Adrenal gland (tissue), 12 donors: ENCODE results near the gene MAST2. TPM values are rescaled to one million over a fixed set of nuclear protein-coding genes. Genes with fewer than 3 reads are reported as not detected.
"Not testable (repeated sequence)": the region's sequence is repeated elsewhere in the genome, so short reads cannot be mapped to it uniquely, and the experiment has no call there.

ENCODE experiments used
- DNase-seq, 7 donors: peaks; one replicate each; pipeline ENCODE4 v3.0.0-alpha.2; 2019 to 2020
- H3K27ac ChIP-seq, 5 donors: fragments of 200-600 bp; sonication (generic) in 4 of 5; 1 replicate in 3 of 5; 2 replicates in 2 of 5; pipeline versions ENCODE4 v1.5.1 to v1.8.0; 2016 to 2020; ENCODE audit warnings: mild to moderate bottlenecking in 1 of 5
- H3K27me3 ChIP-seq: fragments of 200-600 bp; 2 replicates; pipeline ENCODE4 v1.8.0; 2021
- H3K36me3 ChIP-seq, 2 donors: fragments of 200-600 bp; replicated peaks in 1 of 2; 1 replicate in 1 of 2; 2 replicates in 1 of 2; pipeline versions ENCODE4 v1.5.1 to v1.8.0; 2018 to 2022
- H3K4me1 ChIP-seq, 2 donors: fragments of 200-600 bp; replicated peaks in 1 of 2; 1 replicate in 1 of 2; 2 replicates in 1 of 2; pipeline versions ENCODE4 v1.5.1 to v1.8.0; 2018 to 2021
- H3K4me3 ChIP-seq, 4 donors: fragments of 200-600 bp; sonication (generic) in 3 of 4; one replicate each; pipeline ENCODE4 v1.5.1; 2016 to 2018
- H3K9me3 ChIP-seq, 3 donors: fragments of 200-600 bp; sonication (generic) in 1 of 3; replicated peaks in 1 of 3; 1 replicate in 2 of 3; 2 replicates in 1 of 3; pipeline versions ENCODE4 v1.5.1 to v1.8.0; 2016 to 2021
- POLR2A ChIP-seq, 2 donors: fragments of 450-650 bp; IDR thresholded peaks; one replicate each; pipeline ENCODE4 v1.6.1; 2017; ENCODE audit warnings: antibody characterized with exemption in 2 of 2, mild to moderate bottlenecking in 2 of 2, moderate library complexity in 1 of 2
- WGBS, 4 donors: extraction: QIAGEN DNeasy Blood & Tissue Kit in 2 of 4; methylation state at CpG; one replicate each; pipeline versions ENCODE4 v1.1.5 to v1.1.7; 2013 to 2017; 5-methylcytosine and 5-hydroxymethylcytosine counted together
- intact Hi-C, 2 donors: fragments of 100-400 bp; cut with DNase I; formaldehyde crosslinking; loops; one replicate each; pipeline versions ENCODE4 v1.14.1 to v1.15.0; 2022 to 2023
- polyA plus RNA-seq, 3 donors: library from polyadenylated mRNA; stranded (reverse); fragments of 200-250 nt in 2 of 3; fragments of 350-450 nt in 1 of 3; fragmentation: Illumina TruSeq in 1 of 3; extraction: RNeasy Lipid Tissue Mini Kit (QIAGEN cat#74804) in 1 of 3; gene quantifications; one replicate each; pipeline ENCODE4 v1.2.3, GENCODE V29; 2013 to 2014
- total RNA-seq, 9 donors: library from RNA; depleted of rRNA in 4 of 9; stranded (reverse); fragments of >200 nt in 4 of 9; fragments of 120-200 nt in 1 of 9; fragmentation: NEBNext Ultra II Directional in 1 of 9; extraction: Animal tissue kit (Norgen Biotek cat#: 25700) in 1 of 9; gene quantifications; one replicate each; pipeline versions ENCODE4 v1.1.0 to v1.2.4, GENCODE V29; 2013 to 2023
- TF ChIP-seq, protein P1 (sequence below), 6 experiments: fragments of 450-650 bp in 4 of 6; fragments of 200-600 bp in 2 of 6; sonication (generic) in 1 of 6; IDR thresholded peaks; 1 replicate in 5 of 6; 2 replicates in 1 of 6; pipeline versions ENCODE4 v1.5.1 to v1.8.0; 2016 to 2021; ENCODE audit warnings: antibody characterized with exemption in 6 of 6, mild to moderate bottlenecking in 2 of 6, moderate library complexity in 1 of 6
- donor health status: healthy with polysubstance abuse.
- donor health status: Bipolar disorder and iron deficiency.
- donor health status: DM: yes; HTN: yes; CAD: no.
- donor health status: DM: no; HTN: no; CAD: no.
- donor health status: DM: no; HTN: no; CAD: no.
- donor health status: DM: yes; HTN: yes; CAD: no.

Gene MAST2
- total and polyA plus RNA-seq, 12 donors: 18.1 to 38.5 (median 23.5) TPM

- Histone ChIP-seq H3K27ac (no peak overlapping the region), H3K36me3 (no peaks in the 10 kb centered on the region), H3K4me3 (no peak overlapping the region), H3K9me3 (no peaks in the 10 kb centered on the region), H3K27me3 (no peaks in the 10 kb centered on the region), H3K4me1 (peaks cover 3 to 14% of the 10 kb centered on the region in 2 donors)
- intact Hi-C loops: no loop called here
- DNase-seq: no peak
- TF ChIP-seq POLR2A (IDR thresholded peaks at IDR 0.05): no peak
- TF ChIP-seq, protein P1, sequence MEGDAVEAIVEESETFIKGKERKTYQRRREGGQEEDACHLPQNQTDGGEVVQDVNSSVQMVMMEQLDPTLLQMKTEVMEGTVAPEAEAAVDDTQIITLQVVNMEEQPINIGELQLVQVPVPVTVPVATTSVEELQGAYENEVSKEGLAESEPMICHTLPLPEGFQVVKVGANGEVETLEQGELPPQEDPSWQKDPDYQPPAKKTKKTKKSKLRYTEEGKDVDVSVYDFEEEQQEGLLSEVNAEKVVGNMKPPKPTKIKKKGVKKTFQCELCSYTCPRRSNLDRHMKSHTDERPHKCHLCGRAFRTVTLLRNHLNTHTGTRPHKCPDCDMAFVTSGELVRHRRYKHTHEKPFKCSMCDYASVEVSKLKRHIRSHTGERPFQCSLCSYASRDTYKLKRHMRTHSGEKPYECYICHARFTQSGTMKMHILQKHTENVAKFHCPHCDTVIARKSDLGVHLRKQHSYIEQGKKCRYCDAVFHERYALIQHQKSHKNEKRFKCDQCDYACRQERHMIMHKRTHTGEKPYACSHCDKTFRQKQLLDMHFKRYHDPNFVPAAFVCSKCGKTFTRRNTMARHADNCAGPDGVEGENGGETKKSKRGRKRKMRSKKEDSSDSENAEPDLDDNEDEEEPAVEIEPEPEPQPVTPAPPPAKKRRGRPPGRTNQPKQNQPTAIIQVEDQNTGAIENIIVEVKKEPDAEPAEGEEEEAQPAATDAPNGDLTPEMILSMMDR (IDR thresholded peaks at IDR 0.05): no peak
- 92 to 100% (median 96%) methylated on average over 1 of the region's 1 CpG for WGBS, 4 donors
These were observed 139.0 kb downstream of the MAST2 start for GRCh38 chr1:45942411-45942810.

- no peak for TF ChIP-seq POLR2A (IDR thresholded peaks at IDR 0.05)
- TF ChIP-seq, protein P1 (IDR thresholded peaks at IDR 0.05): no peak
These were observed 139.8 kb downstream of the MAST2 start for GRCh38 chr1:45943185-45943584.

DNA sequence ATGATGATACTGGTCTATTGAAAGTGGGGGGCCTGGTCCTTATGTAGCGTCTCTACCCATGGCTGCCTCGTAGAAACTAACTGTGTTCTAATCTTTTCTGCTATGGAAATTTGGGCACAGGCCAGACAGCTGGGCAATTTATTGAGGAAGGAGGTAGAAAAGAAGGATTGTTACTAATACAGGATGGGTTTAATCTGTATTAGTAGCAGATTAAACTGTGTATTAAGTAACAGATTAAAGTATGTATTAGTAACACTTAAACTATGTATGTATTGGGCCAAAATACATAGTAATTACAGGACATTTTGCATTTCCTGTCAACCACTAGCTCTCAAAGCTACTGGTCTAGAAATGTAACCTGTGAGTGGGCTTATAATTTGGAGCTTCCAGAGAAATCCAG lies 142.0 kb downstream of the MAST2 start:
- no peak for TF ChIP-seq POLR2A (IDR thresholded peaks at IDR 0.05)
- TF ChIP-seq, protein P1 (IDR thresholded peaks at IDR 0.05): no peak
- intact Hi-C loops: no loop called here
- no peaks in the 10 kb centered on the region for H3K27me3 ChIP-seq
- 11 to 41% (median 28%) methylated on average over 2 of the region's 2 CpGs for WGBS, 4 donors
- peak; percentile 51 to 85 (median 72) for DNase-seq
- H3K36me3 ChIP-seq: no peaks in the 10 kb centered on the region
- H3K27ac ChIP-seq: peak overlapping the region in 1 of 5 donors; percentile 9
- H3K4me1 ChIP-seq: peaks cover 3 to 14% of the 10 kb centered on the region in 2 donors
- no peaks in the 10 kb centered on the region for H3K9me3 ChIP-seq
- no peak overlapping the region for H3K4me3 ChIP-seq

More at GRCh38 chr1:45943185-45943584, 139.8 kb downstream of the MAST2 start:
- WGBS, 4 donors: 0 to 73% (median 52%) methylated on average over 1 of the region's 1 CpG
- intact Hi-C loops: no loop called here
- Histone ChIP-seq H3K27me3 (no peaks in the 10 kb centered on the region), H3K4me1 (peaks cover 3 to 14% of the 10 kb centered on the region in 2 donors), H3K36me3 (no peaks in the 10 kb centered on the region), H3K9me3 (no peaks in the 10 kb centered on the region), H3K4me3 (no peak overlapping the region), H3K27ac (no peak overlapping the region)
- no peak for DNase-seq

GRCh38 chr1:45949462-45949861 lies 146.1 kb downstream of the MAST2 start:
- WGBS, 4 donors: 78 to 87% (median 82%) methylated on average over 2 of the region's 2 CpGs
- DNase-seq, H3K4me3 ChIP-seq, H3K27me3 ChIP-seq, H3K9me3 ChIP-seq, H3K27ac ChIP-seq, intact Hi-C loops, H3K36me3 ChIP-seq: not testable (repeated sequence)
- H3K4me1 ChIP-seq: peaks cover 15 to 27% of the 10 kb centered on the region in 2 donors

DNA sequence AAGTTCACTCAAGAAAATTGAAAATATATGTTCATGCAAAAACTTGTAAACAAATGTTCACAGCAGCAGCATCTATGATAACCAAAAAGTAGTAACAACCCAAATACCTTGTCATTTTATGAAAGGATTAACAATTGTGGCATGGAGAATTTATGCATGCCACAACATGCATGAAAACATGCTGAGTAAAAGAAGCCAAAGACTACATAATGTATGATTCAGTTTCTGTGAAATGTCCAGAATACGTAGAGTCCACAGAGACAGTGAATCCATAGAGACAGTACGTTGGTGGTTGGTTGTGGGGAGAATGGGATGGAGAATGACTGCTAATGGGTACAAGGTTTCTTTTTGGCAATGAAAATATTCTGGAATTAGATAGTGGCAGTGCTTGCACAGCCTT lies 148.7 kb downstream of the MAST2 start:
- no peak overlapping the region for H3K27ac ChIP-seq
- 94 to 100% (median 97%) methylated on average over 2 of the region's 2 CpGs for WGBS, 4 donors
- no peaks in the 10 kb centered on the region for H3K27me3 ChIP-seq
- intact Hi-C loops: no loop called here
- no peak for DNase-seq
- no peaks in the 10 kb centered on the region for H3K36me3 ChIP-seq
- no peaks in the 10 kb centered on the region for H3K9me3 ChIP-seq
- TF ChIP-seq, protein P1 (IDR thresholded peaks at IDR 0.05): no peak
- TF ChIP-seq POLR2A (IDR thresholded peaks at IDR 0.05): no peak
- no peak overlapping the region for H3K4me3 ChIP-seq
- H3K4me1 ChIP-seq: peaks cover 19 to 21% of the 10 kb centered on the region in 2 donors
